Measurements from ENCODE around the gene EFR3B. TPM values are rescaled to one million over a fixed set of nuclear protein-coding genes. Genes with fewer than 3 reads are reported as not detected.

Gene EFR3B
- total RNA-seq, 1 donor from 2014 or later: 2.4 TPM

GRCh38 chr2:25063876-25064660 lies 22.2 kb downstream of the EFR3B start:
- H3K27me3 Mint-ChIP-seq (ENCODE audit: low read depth): no peaks in the 10 kb centered on the region
- peaks cover 5% of the 10 kb centered on the region for H3K4me1 Mint-ChIP-seq (ENCODE audit: low read depth)
- H3K27ac Mint-ChIP-seq (ENCODE audit: unreplicated experiment): no peak overlapping the region
- DNase-seq (ENCODE audit: low spot score): no peak
- H3K4me3 Mint-ChIP-seq (ENCODE audit: unreplicated experiment): no peak overlapping the region
- peaks cover 3% of the 10 kb centered on the region for H3K36me3 Mint-ChIP-seq (ENCODE audit: low read depth)
- H3K9me3 Mint-ChIP-seq (ENCODE audit: low read depth): peaks cover 5% of the 10 kb centered on the region
- TF ChIP-seq CTCF (IDR thresholded peaks at IDR 0.05): no peak

GRCh38 chr2:25065768-25066167 lies 23.9 kb downstream of the EFR3B start:
- Mint-ChIP-seq H3K36me3 (ENCODE audit: low read depth) (peaks cover 3% of the 10 kb centered on the region), H3K27me3 (ENCODE audit: low read depth) (no peaks in the 10 kb centered on the region), H3K4me3 (ENCODE audit: unreplicated experiment) (no peak overlapping the region), H3K9me3 (ENCODE audit: low read depth) (peaks cover 5% of the 10 kb centered on the region), H3K27ac (ENCODE audit: unreplicated experiment) (no peak overlapping the region), H3K4me1 (ENCODE audit: low read depth) (peaks cover 5% of the 10 kb centered on the region)
- no peak for TF ChIP-seq CTCF (IDR thresholded peaks at IDR 0.05)
- no peak for DNase-seq (ENCODE audit: low spot score)

GRCh38 chr2:25066455-25066854 lies 24.6 kb downstream of the EFR3B start:
- Mint-ChIP-seq H3K36me3 (ENCODE audit: low read depth) (peaks cover 3% of the 10 kb centered on the region), H3K27me3 (ENCODE audit: low read depth) (no peaks in the 10 kb centered on the region), H3K9me3 (ENCODE audit: low read depth) (peaks cover 5% of the 10 kb centered on the region), H3K27ac (ENCODE audit: unreplicated experiment) (no peak overlapping the region), H3K4me1 (ENCODE audit: low read depth) (peaks cover 5% of the 10 kb centered on the region), H3K4me3 (ENCODE audit: unreplicated experiment) (no peak overlapping the region)
- DNase-seq (ENCODE audit: low spot score): no peak
- no peak for TF ChIP-seq CTCF (IDR thresholded peaks at IDR 0.05)

- Mint-ChIP-seq H3K4me1 (ENCODE audit: low read depth) (peaks cover 13% of the 10 kb centered on the region), H3K4me3 (ENCODE audit: unreplicated experiment) (no peak overlapping the region), H3K9me3 (ENCODE audit: low read depth) (peaks cover 5% of the 10 kb centered on the region), H3K27ac (ENCODE audit: unreplicated experiment) (no peak overlapping the region), H3K27me3 (ENCODE audit: low read depth) (no peaks in the 10 kb centered on the region), H3K36me3 (ENCODE audit: low read depth) (peaks cover 3% of the 10 kb centered on the region)
- no peak for DNase-seq (ENCODE audit: low spot score)
- no peak for TF ChIP-seq CTCF (IDR thresholded peaks at IDR 0.05)
Measured at GRCh38 chr2:25068217-25068616, 26.3 kb downstream of the EFR3B start.

GRCh38 chr2:25071966-25072365 lies 30.1 kb downstream of the EFR3B start:
- H3K27ac Mint-ChIP-seq (ENCODE audit: unreplicated experiment): no peak overlapping the region
- no peak for TF ChIP-seq CTCF (IDR thresholded peaks at IDR 0.05)
- H3K36me3 Mint-ChIP-seq (ENCODE audit: low read depth): no peaks in the 10 kb centered on the region
- peaks cover 2% of the 10 kb centered on the region for H3K27me3 Mint-ChIP-seq (ENCODE audit: low read depth)
- no peak overlapping the region for H3K4me3 Mint-ChIP-seq (ENCODE audit: unreplicated experiment)
- DNase-seq (ENCODE audit: low spot score): no peak
- H3K9me3 Mint-ChIP-seq (ENCODE audit: low read depth): no peaks in the 10 kb centered on the region
- H3K4me1 Mint-ChIP-seq (ENCODE audit: low read depth): peaks cover 21% of the 10 kb centered on the region

All from chondrocyte (in vitro differentiated cells).